Stimulated activated CD4-positive, alpha-beta T cell treated with anti-CD3 and anti-CD28 coated beads, Interleukin-2, amount 100 ng/mL, for 24 hours (primary cell): ENCODE data around the gene KRTAP2-3.
"Not testable (repeated sequence)": the region's sequence is repeated elsewhere in the genome, so short reads cannot be mapped to it uniquely, and the experiment has no call there.

Experiments used
- DNase-seq, 2 donors: peaks; one replicate each; pipeline ENCODE4 v3.0.0-alpha.2; 2020

Gene KRTAP2-3

GRCh38 chr17:41065829-41066624, 6.1 kb upstream of the KRTAP2-3 start, which contains the start of gene KRTAP2-4:
Gene KRTAP2-4, minus strand, starts transcription at chr17:41065879. Its CDS starts 34 bp downstream, at chr17:41065845.
- no peak for DNase-seq

- DNase-seq, result not testable (repeated sequence)
Observed at GRCh38 chr17:41065016-41065689, 5.2 kb upstream of the KRTAP2-3 start.

- DNase-seq, result no peak
Observed at GRCh38 chr17:41064301-41064700, 4.4 kb upstream of the KRTAP2-3 start.

GRCh38 chr17:41063449-41063848, 3.5 kb upstream of the KRTAP2-3 start:
- DNase-seq, result no peak

DNA sequence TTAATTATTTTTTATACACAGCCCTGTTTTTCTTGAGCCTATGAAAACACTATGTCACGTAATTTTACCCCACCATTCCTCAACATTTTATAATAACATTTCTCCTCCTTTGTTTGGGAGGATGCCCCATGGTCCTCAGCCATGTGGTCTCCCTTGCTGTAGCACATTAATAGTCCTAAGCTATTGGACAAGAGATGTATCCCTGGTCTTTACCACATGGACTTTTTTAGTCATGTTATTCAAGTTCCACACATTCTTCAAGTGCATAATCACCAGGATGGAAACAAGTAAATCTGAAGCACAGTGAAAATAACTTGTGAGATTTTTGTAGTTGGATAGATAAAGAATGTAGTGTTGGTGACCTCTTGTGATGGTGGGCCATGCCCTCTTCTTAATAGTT, 2.0 kb upstream of the KRTAP2-3 start:
- DNase-seq, result no peak

GRCh38 chr17:41059276-41060051, 450 bp downstream of the KRTAP2-3 start:
- DNase-seq, result not testable (repeated sequence)

DNA sequence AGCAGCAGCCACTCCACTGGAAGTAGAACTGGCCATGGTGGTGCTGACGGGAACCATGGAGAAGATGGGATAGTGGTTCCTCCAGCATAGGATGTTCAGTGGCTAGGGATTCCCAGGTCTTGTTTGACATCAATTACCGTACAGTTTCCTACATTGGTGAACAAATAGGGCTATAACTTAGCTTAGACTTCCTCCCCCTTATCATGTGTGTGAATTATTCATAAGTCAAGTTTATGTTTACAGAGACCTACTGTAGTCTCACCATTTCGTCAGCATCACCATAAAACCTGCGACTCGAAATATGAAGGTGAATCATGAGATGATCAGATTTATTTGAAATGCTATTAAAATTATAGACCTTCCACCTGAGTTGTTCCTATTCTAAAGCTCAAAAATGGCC, 1.2 kb downstream of the KRTAP2-3 start:
- no peak for DNase-seq

DNA sequence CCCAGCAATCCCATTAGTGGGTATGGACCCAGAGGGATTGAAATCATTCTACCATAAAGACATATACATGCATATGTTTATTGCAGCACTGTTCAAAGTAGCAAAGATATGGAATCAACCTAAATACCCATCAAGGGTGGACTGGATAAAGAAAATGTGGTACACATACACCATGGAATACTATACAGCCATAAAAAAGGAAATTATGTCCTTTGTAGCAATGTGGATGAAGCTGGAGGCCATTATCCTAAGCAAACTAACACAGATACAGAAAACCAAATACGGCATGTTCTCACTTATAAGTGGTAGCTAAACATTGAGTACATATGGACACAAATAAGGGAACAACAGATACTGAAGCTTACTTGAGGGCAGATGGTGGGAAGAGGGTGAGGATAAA, 2.4 kb downstream of the KRTAP2-3 start:
- no peak for DNase-seq

DNA sequence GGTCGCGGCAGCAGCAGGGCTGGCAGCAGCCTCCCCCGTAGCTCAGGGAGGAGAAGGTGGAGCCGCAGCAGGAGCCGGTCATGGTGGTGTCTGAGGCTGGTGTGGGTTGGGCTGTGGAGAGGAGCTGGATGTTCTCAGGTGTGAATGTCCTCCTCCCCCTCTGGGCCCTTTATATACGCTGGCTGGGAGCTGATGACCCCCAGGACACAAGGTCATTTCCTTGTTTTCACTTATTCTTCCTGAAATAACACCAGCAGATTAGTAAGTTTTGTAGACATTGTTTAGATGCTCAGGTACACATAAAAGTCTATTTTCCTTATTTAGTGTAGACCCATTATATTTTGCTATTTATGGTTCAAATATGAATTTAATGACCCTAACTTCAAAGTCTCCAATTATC, 4.8 kb downstream of the KRTAP2-3 start, which contains the start of gene KRTAP2-2:
TSS of gene KRTAP2-2 (minus strand) at position 101 of the 400 bp plus-strand sequence. CDS start at position 82, 19 bp downstream.
- not testable (repeated sequence) for DNase-seq

- not testable (repeated sequence) for DNase-seq
Observed at GRCh38 chr17:41054556-41054955, 5.4 kb downstream of the KRTAP2-3 start.

GRCh38 chr17:41054025-41054424, 5.9 kb downstream of the KRTAP2-3 start:
- no peak for DNase-seq

- DNase-seq, result no peak
Observed at GRCh38 chr17:41052566-41052965, 7.3 kb downstream of the KRTAP2-3 start.

DNA sequence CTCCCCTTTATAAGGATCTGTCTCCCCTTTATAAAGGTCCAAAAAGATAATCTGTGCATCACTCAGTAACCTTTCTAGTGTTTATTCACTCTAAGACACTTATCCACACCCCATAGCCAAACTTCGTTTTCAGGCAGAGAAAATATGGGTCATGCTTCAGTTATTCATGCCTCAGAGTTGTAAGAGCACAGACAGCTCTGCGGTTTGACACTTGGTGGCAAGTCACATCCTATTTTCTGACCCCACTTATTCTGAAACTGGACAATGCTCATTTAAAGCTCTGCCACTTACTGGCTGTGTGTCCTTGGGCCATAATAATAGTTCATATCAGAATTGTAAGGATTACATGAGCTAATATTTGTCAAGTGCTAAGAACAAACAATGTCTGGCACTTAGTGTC, 10.8 kb downstream of the KRTAP2-3 start:
- no peak for DNase-seq

DNA sequence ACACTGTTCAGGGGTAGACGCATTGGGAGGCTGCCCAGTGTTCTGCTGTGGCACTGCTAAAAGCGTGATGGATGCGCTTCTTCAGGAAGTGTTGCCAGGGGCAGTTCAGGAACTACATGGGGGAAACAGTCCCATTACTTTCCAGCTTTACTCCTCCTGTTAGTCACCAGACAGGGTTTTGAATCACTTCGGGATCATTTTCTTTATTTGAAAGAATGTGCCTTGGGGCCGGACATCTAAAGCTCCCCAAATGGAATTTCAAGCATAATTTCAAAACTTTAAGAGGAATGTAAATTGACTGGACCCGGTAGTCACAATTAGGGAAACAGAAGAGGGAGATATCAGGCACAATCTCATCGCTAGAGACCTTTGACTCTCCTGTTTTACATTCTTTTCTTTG, 11.5 kb downstream of the KRTAP2-3 start:
- DNase-seq, result no peak

GRCh38 chr17:41046735-41047465, 13.0 kb downstream of the KRTAP2-3 start, which contains the start of gene KRTAP2-1:
Gene KRTAP2-1, minus strand, starts transcription at chr17:41047316. Its CDS starts 49 bp downstream, at chr17:41047267.
- not testable (repeated sequence) for DNase-seq

GRCh38 chr17:41042953-41043352, 17.0 kb downstream of the KRTAP2-3 start:
- no peak for DNase-seq

DNA sequence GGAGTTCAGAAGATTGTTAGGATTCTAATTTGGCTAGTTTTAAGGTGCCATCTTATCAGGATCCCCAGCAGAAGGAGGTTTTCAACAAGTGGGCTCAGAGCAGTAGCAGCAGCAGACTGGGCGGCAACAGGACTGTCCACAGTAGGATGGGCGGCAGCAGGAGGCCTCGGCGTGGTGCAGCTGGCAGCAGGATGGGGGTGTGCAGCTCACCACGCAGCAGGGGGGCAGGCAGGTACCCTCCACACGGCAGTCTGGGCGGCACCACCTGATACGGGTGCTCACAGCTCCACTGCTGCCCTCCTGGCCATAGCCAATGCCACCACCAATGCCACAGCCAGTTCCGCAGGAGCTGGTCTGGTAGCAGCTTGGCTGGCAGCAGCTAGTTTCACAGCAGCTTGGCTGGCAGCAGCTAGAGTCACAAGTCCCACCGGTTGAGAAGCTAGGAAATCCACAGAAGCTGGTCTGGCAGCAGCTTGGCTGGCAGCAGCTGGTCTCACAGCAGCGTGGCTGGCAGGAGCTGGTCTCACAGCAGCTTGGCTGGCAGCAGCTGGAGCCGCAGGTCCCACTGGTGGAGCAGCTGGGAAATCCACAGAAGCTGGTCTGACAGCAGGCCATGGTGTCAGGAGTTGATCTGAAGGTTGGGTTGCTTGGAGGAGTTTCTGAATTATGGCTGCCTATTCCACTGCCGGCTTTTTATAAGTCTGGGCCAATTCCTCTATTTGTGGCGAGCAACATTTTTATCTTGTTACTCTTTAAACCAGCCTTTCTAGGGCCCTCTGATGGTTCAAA, 18.9 kb downstream of the KRTAP2-3 start, which contains the start of gene KRTAP1-1:
TSS of gene KRTAP1-1 (minus strand) at position 668 of the 789 bp plus-strand sequence. CDS start at position 615, 53 bp downstream.
- DNase-seq, result not testable (repeated sequence)

- DNase-seq, result no peak
Observed at GRCh38 chr17:41037853-41038350, 22.0 kb downstream of the KRTAP2-3 start.

- not testable (repeated sequence) for DNase-seq
Observed at GRCh38 chr17:41034346-41034935, 25.5 kb downstream of the KRTAP2-3 start, which contains the start of gene KRTAP1-3. Gene KRTAP1-3, minus strand, starts transcription at chr17:41034874. Its CDS starts 53 bp downstream, at chr17:41034821.

DNA sequence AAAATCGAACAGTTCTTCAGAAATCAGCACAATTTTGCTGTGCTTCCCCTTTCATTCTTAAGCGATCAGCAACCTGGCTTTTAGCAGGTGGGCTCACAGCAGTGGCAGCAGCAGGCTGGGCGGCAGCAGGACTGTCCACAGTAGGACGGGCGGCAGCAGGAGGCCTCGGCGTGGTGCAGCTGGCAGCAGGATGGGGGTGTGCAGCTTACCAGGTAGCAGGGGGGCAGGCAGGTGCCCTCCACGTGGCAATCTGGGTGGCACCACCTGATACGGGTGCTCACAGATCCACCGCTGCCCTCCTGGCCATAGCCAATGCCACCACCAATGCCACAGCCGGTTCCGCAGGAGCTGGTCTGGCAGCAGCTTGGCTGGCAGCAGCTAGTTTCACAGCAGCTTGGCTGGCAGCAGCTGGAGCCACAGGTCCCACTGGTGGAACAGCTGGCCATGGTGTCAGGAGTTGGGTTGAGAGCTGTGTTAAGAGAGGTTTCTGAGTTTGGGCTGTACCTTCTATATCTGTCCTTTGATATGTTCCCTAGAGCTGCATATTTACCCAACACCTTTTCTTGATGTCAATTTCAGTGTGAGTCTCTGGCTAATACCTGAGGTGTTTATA, 30.2 kb downstream of the KRTAP2-3 start, which contains the start of gene KRTAP1-4:
TSS of gene KRTAP1-4 (minus strand) at position 563 of the 613 bp plus-strand sequence. CDS start at position 446, 117 bp downstream.
- no peak for DNase-seq
